NCI-H1694 (cell line): ENCODE results near the gene PROX1.

Source experiments
- DNase-seq: peaks from one replicate; lab custom pipeline; 2025; lab: John Stamatoyannopoulos, UW

PROX1 gene

GRCh38 chr1:213979751-213980586 is 7.8 kb upstream of the PROX1 start:
- DNase-seq, result no peak

- DNase-seq, result no peak
Observed at GRCh38 chr1:213980906-213981305, 6.9 kb upstream of the PROX1 start.

- DNase-seq, result no peak
Observed at GRCh38 chr1:213982289-213982671, 5.5 kb upstream of the PROX1 start.

- peak; percentile 37 for DNase-seq
Observed at GRCh38 chr1:213982672-213983492, 4.9 kb upstream of the PROX1 start.

- no peak for DNase-seq
Observed at GRCh38 chr1:213983493-213984386, 4.0 kb upstream of the PROX1 start.

- DNase-seq, result no peak
Observed at GRCh38 chr1:213984387-213985208, 3.2 kb upstream of the PROX1 start.

- DNase-seq, result no peak
Observed at GRCh38 chr1:213985209-213986019, 2.4 kb upstream of the PROX1 start.

- no peak for DNase-seq
Observed at GRCh38 chr1:213986020-213986924, 1.5 kb upstream of the PROX1 start.

- DNase-seq, result no peak
Observed at GRCh38 chr1:213986925-213987250, 885 bp upstream of the PROX1 start.

GRCh38 chr1:213987422-213987926 is 299 bp upstream of the PROX1 start:
- DNase-seq, result peak; percentile 73

GRCh38 chr1:213988507-213989001 is 781 bp downstream of the PROX1 start:
- DNase-seq, result no peak

GRCh38 chr1:213989002-213989855 is 1.5 kb downstream of the PROX1 start:
- no peak for DNase-seq

GRCh38 chr1:213993929-213994328 is 6.2 kb downstream of the PROX1 start:
- DNase-seq, result peak; percentile 43

GRCh38 chr1:213994888-213995287 is 7.1 kb downstream of the PROX1 start:
- no peak for DNase-seq

GRCh38 chr1:213995603-213996002 is 7.8 kb downstream of the PROX1 start:
- DNase-seq, result no peak

GRCh38 chr1:213996320-213997037 is 8.7 kb downstream of the PROX1 start:
- DNase-seq, result peak; percentile 90

- DNase-seq, result no peak
Observed at GRCh38 chr1:213997038-213997771, 9.4 kb downstream of the PROX1 start.
